GM18907 (cell line): ENCODE measurements around the gene BACH2.
A peak's percentile ranks its signal among the peaks of the same experiment; 100 is the strongest.
"Not testable (repeated sequence)": the region's sequence is repeated elsewhere in the genome, so short reads cannot be mapped to it uniquely, and the experiment has no call there.

Experiments
- ATAC-seq: cut with Tn5 transposase; IDR thresholded peaks from one replicate; pipeline ENCODE4 v1.9.1; 2021; ENCODE audit warnings: mild to moderate bottlenecking, moderate library complexity; ENCODE audit not compliant: unreplicated experiment

BACH2 gene

DNA sequence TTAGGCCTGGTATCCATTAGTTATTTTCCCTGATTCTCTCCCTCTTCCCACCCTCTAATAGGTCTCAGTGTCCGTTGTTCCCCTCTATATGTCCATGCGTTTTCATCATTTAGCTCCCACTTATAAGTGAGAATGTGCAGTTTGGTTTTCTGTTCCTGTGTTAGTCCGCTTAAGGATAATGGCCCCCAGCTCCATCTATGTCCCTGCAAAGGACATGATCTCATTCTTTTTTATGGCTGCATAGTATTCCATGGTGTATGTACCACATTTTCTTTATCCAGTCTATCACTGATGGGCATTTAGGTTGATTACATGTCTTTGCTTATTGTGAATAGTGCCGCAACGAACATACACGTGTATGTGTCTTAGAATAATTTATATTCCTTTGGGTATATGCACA, 14.4 kb downstream of the BACH2 start:
- ATAC-seq = not testable (repeated sequence)

DNA sequence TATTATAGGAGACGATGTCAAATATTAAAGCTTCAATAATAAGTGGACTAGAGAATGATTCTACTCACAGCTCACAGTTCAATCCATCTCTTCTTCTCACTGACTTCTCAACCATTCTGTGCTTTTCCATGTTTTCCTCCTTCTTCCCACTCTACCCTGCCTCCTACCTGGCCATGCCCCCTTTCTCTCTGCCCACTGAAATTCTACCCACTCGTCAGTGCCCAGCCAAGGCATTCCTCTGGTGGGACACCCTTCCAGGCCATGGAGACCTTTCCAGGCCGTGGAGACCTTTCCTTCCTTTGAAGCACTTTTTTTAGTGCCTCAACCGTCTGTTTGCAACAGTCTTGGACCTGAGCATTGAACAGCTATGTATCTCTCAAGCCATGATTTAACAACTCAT, 18.5 kb downstream of the BACH2 start:
- no peak for ATAC-seq

- no peak for ATAC-seq
These were observed 19.2 kb downstream of the BACH2 start for GRCh38 chr6:90277302-90278011.

DNA sequence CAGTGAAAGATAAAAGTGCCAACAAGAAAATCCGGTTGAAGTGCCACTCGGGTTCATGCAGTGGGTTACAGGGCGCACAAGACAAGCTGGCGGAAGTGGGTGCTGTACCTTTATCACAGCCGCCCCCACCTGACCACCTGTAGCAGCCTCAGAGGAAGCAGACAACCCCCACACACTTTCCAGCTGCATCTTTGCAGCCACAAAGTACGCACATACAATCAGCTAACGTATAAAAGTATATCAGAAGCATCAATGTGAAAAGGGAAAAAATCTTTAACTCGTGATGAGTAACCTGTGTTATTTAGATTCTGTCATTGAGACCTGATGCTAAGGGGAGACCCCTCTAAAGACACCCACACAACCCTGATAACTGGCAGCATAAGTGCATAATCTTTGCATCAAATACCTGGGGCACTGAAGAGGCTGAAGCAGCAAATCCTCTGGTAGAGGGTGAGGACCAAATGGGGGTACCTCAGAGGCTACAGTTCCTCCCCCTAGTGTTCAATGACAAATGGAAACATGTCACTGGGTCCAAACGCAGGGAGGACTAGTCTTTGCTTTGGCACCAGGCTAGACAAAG, 22.1 kb downstream of the BACH2 start:
- no peak for ATAC-seq

GRCh38 chr6:90273863-90274262, 22.8 kb downstream of the BACH2 start:
- no peak for ATAC-seq

- ATAC-seq = no peak
These were observed 23.7 kb downstream of the BACH2 start for GRCh38 chr6:90272895-90273294.

DNA sequence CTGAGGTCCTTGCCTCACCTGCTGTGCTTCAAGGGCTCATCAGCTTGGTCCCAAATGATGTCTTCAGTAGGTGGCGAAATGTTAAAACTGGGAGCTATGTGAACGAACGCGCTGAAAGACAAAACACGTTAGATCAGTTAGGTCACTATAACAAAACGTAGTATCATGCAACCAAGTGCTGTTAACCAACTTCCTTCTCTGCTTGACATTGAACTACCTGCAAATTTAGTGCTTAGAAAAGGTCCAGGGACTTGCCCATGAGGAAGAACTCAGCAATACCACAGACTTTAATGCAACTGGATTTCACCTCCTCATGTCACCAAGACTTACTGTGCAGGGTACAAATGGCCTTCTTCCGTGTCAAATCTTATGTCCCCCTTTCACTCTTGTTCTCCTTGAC, 24.8 kb downstream of the BACH2 start:
- ATAC-seq = no peak

GRCh38 chr6:90269334-90269733, 27.3 kb downstream of the BACH2 start:
- no peak for ATAC-seq

- no peak for ATAC-seq
These were observed 28.5 kb downstream of the BACH2 start for GRCh38 chr6:90268178-90268577.

- no peak for ATAC-seq
These were observed 29.6 kb downstream of the BACH2 start for GRCh38 chr6:90266905-90267621.

DNA sequence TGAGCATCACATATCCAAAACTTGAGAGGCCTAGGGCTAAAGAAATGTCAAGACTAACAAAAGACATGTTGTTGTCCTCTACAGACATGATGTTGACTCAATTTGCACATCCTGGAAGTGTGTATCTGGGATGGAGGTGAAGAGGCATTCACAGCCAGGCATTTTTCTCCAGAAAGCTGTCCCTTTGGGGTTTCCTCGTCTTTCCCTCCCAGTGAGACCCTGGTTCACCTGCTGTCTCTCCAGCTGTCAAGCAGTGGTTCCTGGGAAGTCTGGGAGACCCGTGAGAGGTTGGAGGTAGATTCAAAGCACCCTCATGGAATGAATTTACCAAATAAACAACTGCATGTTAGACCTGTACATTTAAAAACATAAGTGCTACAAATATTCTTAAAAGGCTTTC, 32.1 kb downstream of the BACH2 start:
- no peak for ATAC-seq

DNA sequence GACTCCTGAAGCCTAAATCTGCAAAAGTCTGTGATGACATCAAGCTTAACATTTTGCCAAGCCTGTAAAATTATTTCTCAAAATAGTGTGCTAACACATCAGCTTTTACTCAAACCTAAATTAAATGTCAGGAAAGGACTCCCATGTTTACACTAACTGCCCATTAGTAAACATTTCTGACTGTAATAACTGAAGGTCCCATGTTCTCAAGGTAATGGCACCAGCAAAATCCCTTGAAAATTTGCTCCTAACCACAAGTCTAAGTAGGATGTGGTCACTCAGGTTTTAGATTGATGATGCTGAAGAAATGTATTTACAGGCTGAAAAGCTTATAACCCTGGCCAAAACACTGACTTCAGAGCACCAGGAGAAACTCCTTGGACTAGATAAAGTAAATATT, 33.0 kb downstream of the BACH2 start:
- ATAC-seq = no peak

GRCh38 chr6:90261801-90262200, 34.8 kb downstream of the BACH2 start:
- no peak for ATAC-seq

DNA sequence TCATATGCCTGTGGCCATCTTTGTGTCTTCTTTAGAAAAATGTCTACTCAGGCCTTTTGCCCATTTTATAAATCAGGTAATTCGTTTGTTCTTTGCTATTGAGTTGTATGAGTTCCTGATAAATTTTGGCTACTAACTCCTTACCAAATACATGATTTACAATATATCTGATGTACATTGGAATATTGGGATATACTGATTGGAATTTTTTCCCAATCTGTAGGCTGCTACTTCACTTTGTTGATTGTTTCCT, 39.2 kb downstream of the BACH2 start:
- no peak for ATAC-seq

- ATAC-seq = no peak
These were observed 39.8 kb downstream of the BACH2 start for GRCh38 chr6:90256698-90257485.

GRCh38 chr6:90253631-90254030, 43.0 kb downstream of the BACH2 start:
- ATAC-seq = no peak

GRCh38 chr6:90251295-90251992, 45.2 kb downstream of the BACH2 start:
- ATAC-seq = peak; percentile 89

DNA sequence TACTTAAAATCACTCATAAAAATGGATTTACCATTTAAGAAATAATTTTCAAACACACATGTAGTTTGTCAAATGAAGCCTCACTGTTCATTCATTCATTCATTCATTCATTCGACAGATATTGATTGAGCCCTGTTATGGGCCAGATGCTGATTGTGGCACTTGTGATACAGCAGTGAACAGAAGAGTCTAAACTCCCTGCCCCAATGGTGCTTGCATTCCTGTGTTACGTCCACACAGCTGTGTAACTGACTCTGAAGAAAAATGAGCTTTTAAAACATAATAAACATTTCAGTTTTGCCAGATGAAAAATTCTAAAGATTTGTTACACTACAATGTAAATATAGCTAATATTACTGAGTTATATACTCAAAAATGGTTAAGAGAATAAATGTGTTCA, 46.2 kb downstream of the BACH2 start:
- ATAC-seq = no peak

- no peak for ATAC-seq
These were observed 47.2 kb downstream of the BACH2 start for GRCh38 chr6:90249458-90249857.

DNA sequence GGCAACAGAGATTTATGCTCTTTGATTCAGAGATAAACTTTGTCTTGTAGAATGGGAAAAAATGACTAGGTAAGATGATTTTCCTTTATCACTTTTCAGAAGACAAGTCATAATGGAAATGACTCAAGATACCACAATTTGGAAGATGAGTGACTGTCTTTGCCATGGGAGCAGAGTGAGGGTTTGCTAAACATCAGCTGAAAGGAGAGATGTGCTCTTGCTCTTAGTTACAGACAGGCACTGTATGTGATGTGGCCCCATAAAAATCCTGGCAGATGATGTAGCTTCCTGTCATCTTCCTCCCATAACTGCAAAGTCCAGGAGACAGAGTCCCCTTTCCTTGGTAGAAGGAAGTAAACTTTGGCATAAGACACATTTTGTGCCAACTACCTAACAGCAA, 47.6 kb downstream of the BACH2 start:
- ATAC-seq = no peak

- no peak for ATAC-seq
These were observed 49.4 kb downstream of the BACH2 start for GRCh38 chr6:90247262-90247661.
